Coronary artery (tissue), 2 donors: ENCODE data around the gene DGCR2.

Experiments used
- DNase-seq: peaks from one replicate; pipeline ENCODE4 v3.0.0-alpha.2; 2017; ENCODE audit warnings: low spot score
- H3K27ac ChIP-seq, 2 donors: fragments of 200-600 bp; sonication (generic); one replicate each; pipeline ENCODE4 v1.5.1; 2016 to 2019
- H3K4me3 ChIP-seq: fragments of 200-600 bp; sonication (generic); 2 replicates; pipeline ENCODE4 v1.5.1; 2016; ENCODE audit warnings: mild to moderate bottlenecking, moderate library complexity
- CTCF ChIP-seq: fragments of 200-600 bp; sonication (generic); IDR thresholded peaks from one replicate; pipeline ENCODE4 v1.5.1; 2019; ENCODE audit warnings: antibody characterized with exemption

Gene DGCR2

GRCh38 chr22:18994056-18994455, 128.2 kb downstream of the DGCR2 start:
- TF ChIP-seq CTCF: no peak
- H3K4me3 ChIP-seq: no peak overlapping the region
- peak; percentile 49 for DNase-seq
- H3K27ac ChIP-seq: no peak overlapping the region

- no peak for TF ChIP-seq CTCF
- DNase-seq: peak; percentile 40
- H3K4me3 ChIP-seq: no peak overlapping the region
- no peak overlapping the region for H3K27ac ChIP-seq
Measured at GRCh38 chr22:18992543-18993198, 129.5 kb downstream of the DGCR2 start.

- TF ChIP-seq CTCF: no peak
- peak; percentile 50 for DNase-seq
- Histone ChIP-seq H3K4me3 (no peak overlapping the region), H3K27ac (no peak overlapping the region)
Measured at GRCh38 chr22:18991821-18992442, 130.3 kb downstream of the DGCR2 start.

- no peak for TF ChIP-seq CTCF
- Histone ChIP-seq H3K27ac (no peak overlapping the region), H3K4me3 (no peak overlapping the region)
- peak; percentile 29 for DNase-seq
Measured at GRCh38 chr22:18991138-18991432, 131.1 kb downstream of the DGCR2 start.

- no peak overlapping the region for H3K4me3 ChIP-seq
- no peak for TF ChIP-seq CTCF
Measured at GRCh38 chr22:18990355-18991137, 131.7 kb downstream of the DGCR2 start.

GRCh38 chr22:18988958-18989357, 133.3 kb downstream of the DGCR2 start:
- Histone ChIP-seq H3K4me3 (no peak overlapping the region), H3K27ac (no peak overlapping the region)
- no peak for TF ChIP-seq CTCF
- DNase-seq: no peak

More at GRCh38 chr22:18990355-18991137, 131.7 kb downstream of the DGCR2 start:
- DNase-seq: peak; percentile 31
- no peak overlapping the region for H3K27ac ChIP-seq
